OCI-LY3 (cell line): Measurements from ENCODE around the gene STRN3.

Source experiments
- EZH2phosphoT487 ChIP-seq: fragments of 200-600 bp; shearing (Covaris generic); IDR thresholded peaks from 2 replicates; pipeline ENCODE4 v1.6.1; 2018; ENCODE audit warnings: antibody characterized with exemption, mixed run types, low read depth
- TF ChIP-seq, protein P1 (sequence below): fragments of 200-600, 300-600 bp; sonication (generic); IDR thresholded peaks from 2 replicates; pipeline ENCODE4 v1.5.1; 2014; ENCODE audit warnings: antibody characterized with exemption, low read length, low read depth

DNA sequence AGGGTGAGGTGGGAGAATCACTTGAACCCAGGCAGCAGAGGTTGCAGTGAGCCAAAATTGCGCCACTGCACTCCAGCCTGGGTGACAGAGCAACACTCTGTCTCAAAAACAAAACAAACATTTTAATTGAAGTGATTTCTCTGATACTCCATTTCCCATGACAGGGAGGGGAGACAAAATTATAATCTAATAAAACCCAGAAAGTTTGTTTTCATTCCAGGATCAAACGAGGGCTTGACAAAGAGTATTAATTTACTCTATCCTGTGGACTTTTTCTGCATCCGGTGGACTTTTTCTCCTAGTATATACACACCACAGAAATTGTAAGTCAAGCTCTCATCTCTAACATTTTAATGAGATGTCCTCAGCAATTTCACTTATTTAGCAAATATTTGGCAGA lies 15.2 kb downstream of the STRN3 start:
- TF ChIP-seq, protein P1, sequence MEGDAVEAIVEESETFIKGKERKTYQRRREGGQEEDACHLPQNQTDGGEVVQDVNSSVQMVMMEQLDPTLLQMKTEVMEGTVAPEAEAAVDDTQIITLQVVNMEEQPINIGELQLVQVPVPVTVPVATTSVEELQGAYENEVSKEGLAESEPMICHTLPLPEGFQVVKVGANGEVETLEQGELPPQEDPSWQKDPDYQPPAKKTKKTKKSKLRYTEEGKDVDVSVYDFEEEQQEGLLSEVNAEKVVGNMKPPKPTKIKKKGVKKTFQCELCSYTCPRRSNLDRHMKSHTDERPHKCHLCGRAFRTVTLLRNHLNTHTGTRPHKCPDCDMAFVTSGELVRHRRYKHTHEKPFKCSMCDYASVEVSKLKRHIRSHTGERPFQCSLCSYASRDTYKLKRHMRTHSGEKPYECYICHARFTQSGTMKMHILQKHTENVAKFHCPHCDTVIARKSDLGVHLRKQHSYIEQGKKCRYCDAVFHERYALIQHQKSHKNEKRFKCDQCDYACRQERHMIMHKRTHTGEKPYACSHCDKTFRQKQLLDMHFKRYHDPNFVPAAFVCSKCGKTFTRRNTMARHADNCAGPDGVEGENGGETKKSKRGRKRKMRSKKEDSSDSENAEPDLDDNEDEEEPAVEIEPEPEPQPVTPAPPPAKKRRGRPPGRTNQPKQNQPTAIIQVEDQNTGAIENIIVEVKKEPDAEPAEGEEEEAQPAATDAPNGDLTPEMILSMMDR = no peak
- TF ChIP-seq EZH2phosphoT487 = no peak
